Activated naive CD4-positive, alpha-beta T cell treated with anti-CD3 and anti-CD28 coated beads, Interleukin-2, amount 50 U/mL, for 24 hours (primary cell): Measurements from ENCODE around the gene GPSM1.

Experiments
- H3K27ac Mint-ChIP-seq: one replicate; pipeline ENCODE4 v1.8.0; 2021; ENCODE audit warnings: mild to moderate bottlenecking, mixed read lengths
- H3K27me3 Mint-ChIP-seq: one replicate; pipeline ENCODE4 v1.8.0; 2021; ENCODE audit warnings: mixed read lengths
- H3K36me3 Mint-ChIP-seq: one replicate; pipeline ENCODE4 v1.8.0; 2021; ENCODE audit warnings: mixed read lengths
- H3K4me1 Mint-ChIP-seq: one replicate; pipeline ENCODE4 v1.8.0; 2021; ENCODE audit warnings: mixed read lengths
- H3K4me3 Mint-ChIP-seq: one replicate; pipeline ENCODE4 v1.8.0; 2021; ENCODE audit warnings: mild to moderate bottlenecking, mixed read lengths
- H3K9me3 Mint-ChIP-seq: one replicate; pipeline ENCODE4 v1.8.0; 2021; ENCODE audit warnings: mixed read lengths

Gene GPSM1

DNA sequence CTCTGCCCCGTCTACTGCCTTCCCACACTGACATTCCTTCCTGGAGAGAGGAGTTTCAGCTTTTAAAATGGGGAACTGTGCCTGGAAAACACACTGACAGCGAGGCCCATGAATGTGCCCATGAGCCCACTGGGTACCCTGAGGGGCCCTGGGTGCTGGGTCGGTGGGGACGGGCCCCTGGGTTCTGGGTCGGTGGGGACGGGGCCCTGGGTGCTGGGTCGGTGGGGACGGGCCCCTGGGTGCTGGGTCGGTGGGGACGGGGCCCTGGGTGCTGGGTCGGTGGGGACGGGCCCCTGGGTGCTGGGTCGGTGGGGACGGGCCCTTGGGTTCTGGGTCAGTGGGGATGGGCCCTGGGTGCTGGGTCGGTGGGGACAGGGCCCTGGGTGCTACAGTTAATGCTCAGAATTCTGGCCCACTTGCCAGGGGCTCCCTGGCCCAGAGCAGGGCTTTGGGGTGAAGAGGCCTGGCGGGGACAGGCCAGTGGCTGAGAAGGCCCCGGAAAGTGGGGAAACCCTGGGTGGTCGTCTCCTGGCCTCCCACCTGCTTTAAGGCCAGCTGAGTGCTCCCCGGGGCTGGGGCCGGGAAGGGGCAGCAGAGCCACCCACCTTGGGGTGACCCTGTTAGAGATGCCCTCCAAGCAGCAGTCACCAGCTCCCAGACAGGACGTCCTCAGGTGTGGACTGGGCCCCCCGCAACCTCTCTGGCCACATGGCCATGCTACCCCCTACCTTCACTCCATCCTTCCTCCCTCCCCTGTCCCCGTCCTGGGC is 2.5 kb downstream of the GPSM1 start:
- no peaks in the 10 kb centered on the region for H3K9me3 Mint-ChIP-seq
- H3K4me3 Mint-ChIP-seq = peak overlapping the region; percentile 26
- peaks cover 4% of the 10 kb centered on the region for H3K4me1 Mint-ChIP-seq
- H3K27ac Mint-ChIP-seq = no peak overlapping the region
- no peaks in the 10 kb centered on the region for H3K27me3 Mint-ChIP-seq
- no peaks in the 10 kb centered on the region for H3K36me3 Mint-ChIP-seq

DNA sequence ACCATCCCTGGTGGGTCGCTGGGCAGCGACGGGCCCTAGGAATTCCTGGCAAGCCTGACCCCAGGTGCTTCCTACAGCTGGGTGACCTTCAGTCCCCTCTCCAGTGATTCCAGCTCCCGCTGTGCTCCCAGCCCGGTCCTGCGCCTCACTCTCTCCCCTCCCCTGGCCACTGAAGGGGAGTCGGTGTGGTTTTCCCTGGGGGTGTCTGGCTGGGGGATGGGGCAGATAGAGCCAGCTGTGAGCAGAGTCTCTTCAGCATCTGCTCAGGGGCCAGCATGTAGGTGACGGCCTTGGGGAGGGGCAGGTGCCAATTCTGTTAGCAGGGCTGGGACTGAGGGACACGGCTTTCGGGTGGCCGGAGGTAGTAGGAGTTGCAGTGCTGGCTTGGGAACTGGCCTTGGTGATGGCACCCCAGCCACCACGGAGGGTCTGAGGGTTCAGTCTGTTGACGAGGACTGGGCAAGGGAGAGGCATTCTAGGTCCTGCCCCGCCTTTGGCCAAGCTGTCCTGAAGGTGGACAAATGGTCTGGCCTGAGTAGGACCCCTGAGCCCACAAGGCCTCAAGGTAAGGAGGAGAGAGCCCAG is 3.2 kb downstream of the GPSM1 start:
- Mint-ChIP-seq H3K4me1 (peaks cover 4% of the 10 kb centered on the region), H3K4me3 (no peak overlapping the region), H3K27ac (no peak overlapping the region), H3K9me3 (no peaks in the 10 kb centered on the region), H3K36me3 (no peaks in the 10 kb centered on the region), H3K27me3 (no peaks in the 10 kb centered on the region)

DNA sequence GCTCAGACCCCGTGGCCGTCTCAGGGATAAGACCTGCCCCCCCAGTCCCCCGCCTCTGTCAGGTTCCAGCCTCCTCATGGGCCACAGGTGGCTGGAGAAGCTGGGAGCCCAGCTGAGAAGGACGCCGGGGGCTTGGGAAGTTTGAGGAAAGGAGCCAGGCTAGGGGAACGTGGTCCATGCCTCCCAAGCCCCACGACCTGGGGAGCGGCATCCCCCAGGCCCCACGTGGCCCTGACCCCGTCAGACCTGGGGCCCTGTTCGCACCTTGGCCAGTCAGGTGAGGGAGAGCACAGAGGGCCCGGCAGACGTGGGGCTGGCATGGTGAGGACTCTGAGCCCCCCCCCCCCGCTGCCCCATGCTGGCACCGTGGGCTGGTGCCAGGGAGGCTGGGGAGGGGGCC is 3.7 kb downstream of the GPSM1 start:
- Mint-ChIP-seq H3K4me3 (no peak overlapping the region), H3K36me3 (no peaks in the 10 kb centered on the region), H3K9me3 (no peaks in the 10 kb centered on the region), H3K4me1 (peaks cover 4% of the 10 kb centered on the region), H3K27me3 (no peaks in the 10 kb centered on the region), H3K27ac (no peak overlapping the region)

DNA sequence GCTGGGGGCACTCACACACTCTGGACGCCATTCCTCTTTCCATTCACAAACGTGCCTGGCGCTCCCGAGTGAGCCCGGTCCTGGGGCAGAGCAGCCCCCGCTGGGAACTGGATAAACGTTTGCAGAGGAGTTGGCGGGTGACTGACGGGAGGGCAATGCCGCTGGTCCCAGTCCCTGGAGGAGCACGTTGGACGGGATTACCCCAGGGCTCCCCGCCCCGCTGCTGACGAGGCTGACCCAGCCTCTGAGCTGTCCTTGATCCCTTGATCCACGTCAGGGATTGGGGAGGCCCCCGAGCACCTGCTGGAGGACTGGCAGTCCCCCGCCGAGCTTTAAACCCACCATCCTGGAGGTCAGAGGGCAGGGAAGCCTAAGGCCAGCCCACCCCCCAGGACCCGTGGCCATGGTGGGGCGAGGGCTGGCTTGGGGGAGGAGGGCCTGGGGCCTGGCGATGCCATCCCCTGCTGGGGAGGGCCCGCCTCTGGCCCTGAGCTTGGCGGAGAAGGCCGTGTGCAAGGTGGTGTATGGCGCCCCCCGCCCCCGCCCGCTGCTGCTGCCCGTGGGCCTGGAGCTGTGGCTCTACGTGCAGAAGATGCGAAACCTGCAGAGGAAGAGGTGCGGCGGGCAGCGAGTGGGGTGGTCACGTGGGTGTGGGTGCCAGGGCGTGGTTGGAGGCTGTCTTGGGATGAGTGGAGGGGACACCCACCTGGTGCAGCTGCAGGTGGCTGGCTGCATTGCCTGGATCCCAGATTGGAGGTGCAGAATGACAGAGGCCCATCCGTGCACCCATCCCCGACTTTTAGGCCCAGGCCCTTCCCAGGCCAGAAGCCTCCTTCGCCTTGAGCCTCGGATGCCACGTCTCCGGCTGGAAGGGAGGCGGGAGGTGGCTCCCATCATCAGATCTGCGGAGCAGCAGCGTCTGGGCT is 4.5 kb downstream of the GPSM1 start:
- Mint-ChIP-seq H3K27me3 (no peaks in the 10 kb centered on the region), H3K4me1 (peaks cover 4% of the 10 kb centered on the region), H3K4me3 (no peak overlapping the region), H3K9me3 (no peaks in the 10 kb centered on the region), H3K36me3 (no peaks in the 10 kb centered on the region), H3K27ac (no peak overlapping the region)

DNA sequence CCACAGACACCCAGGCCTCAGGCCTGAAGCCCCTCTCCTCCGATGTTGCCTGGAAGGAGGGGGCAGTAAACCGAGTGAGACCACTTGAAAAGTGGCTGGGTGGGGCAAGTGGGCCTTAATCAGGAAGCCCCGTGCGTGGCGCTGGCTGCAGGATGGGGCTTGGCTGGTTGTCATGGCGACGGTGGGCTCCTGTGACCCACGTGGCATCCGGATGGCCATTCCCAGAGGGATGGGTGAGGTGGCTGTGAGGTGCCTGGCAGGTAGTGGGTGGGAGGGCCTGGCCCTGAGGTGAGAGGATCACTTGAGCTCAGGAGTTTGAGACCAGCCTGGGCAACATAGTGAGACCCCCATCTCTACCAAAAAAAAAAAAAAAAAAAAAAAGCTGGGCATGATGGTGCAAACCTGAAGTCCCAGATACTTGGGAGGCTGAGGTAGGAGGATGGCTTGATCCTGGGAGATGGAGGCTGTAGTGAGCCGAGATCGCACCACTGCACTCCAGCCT is 5.2 kb downstream of the GPSM1 start:
- Mint-ChIP-seq H3K27me3 (no peaks in the 10 kb centered on the region), H3K4me1 (peaks cover 4% of the 10 kb centered on the region), H3K9me3 (no peaks in the 10 kb centered on the region), H3K36me3 (no peaks in the 10 kb centered on the region), H3K27ac (no peak overlapping the region), H3K4me3 (no peak overlapping the region)

DNA sequence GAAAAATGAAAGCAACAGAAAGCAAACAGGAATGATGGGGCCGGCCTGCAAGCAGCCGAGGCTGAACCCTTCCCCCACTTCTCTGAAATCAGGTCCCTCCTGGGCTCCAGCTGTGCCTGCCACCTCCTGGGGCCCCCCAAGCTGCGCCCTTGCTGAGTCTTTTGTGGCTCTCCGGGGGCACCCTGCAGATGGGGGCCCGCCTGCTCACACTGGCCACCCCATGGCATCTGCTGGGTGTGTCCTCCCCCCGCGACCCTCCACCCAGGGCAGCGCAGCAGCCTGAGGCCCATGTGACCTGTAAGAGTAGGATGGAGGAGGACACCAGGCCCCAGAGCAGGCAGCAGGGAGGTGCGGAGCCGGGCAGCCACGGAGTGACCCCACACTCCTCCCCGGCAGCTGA is 5.7 kb downstream of the GPSM1 start:
- Mint-ChIP-seq H3K27me3 (no peaks in the 10 kb centered on the region), H3K4me3 (no peak overlapping the region), H3K9me3 (no peaks in the 10 kb centered on the region), H3K27ac (no peak overlapping the region), H3K36me3 (no peaks in the 10 kb centered on the region), H3K4me1 (peaks cover 4% of the 10 kb centered on the region)

DNA sequence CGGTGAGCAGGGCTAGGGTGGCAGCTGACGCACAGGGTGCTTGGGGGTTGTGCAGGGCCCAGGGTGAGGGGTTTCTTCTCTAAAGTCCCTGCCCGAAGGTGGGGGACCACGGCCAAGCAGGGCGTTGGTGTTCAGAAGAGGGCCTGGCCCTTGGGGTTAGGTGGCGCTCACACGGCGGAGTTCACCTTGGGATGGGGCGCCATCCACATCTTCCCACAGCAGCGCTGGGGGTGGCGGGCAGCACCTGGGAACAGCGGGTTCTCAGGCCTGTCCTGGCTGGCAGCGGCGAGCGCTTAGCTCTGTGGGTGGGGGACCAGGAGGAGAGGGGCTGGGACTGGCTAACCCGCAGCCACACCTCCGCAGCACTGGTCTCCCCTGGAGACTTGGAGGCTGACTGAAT is 6.1 kb downstream of the GPSM1 start:
- no peaks in the 10 kb centered on the region for H3K27me3 Mint-ChIP-seq
- no peaks in the 10 kb centered on the region for H3K9me3 Mint-ChIP-seq
- peaks cover 4% of the 10 kb centered on the region for H3K4me1 Mint-ChIP-seq
- no peak overlapping the region for H3K27ac Mint-ChIP-seq
- no peak overlapping the region for H3K4me3 Mint-ChIP-seq
- no peaks in the 10 kb centered on the region for H3K36me3 Mint-ChIP-seq

DNA sequence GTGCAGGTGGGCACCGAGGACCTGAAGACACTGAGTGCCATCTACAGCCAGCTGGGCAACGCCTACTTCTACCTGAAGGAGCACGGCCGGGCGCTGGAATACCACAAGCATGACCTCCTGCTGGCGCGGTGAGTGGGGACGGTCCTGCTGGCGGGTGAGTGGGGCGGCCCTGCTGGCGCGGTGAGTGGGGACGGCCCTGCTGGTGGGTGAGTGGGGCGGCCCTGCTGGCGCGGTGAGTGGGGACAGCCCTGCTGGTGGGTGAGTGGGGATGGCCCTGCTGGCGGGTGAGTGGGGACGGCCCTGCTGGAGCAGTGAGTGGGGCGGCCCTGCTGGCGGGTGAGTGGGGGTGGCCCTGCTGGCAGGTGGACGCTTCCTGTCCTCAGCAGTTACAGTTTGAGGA is 7.2 kb downstream of the GPSM1 start:
- H3K4me3 Mint-ChIP-seq = no peak overlapping the region
- no peak overlapping the region for H3K27ac Mint-ChIP-seq
- no peaks in the 10 kb centered on the region for H3K4me1 Mint-ChIP-seq
- no peaks in the 10 kb centered on the region for H3K36me3 Mint-ChIP-seq
- no peaks in the 10 kb centered on the region for H3K9me3 Mint-ChIP-seq
- H3K27me3 Mint-ChIP-seq = no peaks in the 10 kb centered on the region

DNA sequence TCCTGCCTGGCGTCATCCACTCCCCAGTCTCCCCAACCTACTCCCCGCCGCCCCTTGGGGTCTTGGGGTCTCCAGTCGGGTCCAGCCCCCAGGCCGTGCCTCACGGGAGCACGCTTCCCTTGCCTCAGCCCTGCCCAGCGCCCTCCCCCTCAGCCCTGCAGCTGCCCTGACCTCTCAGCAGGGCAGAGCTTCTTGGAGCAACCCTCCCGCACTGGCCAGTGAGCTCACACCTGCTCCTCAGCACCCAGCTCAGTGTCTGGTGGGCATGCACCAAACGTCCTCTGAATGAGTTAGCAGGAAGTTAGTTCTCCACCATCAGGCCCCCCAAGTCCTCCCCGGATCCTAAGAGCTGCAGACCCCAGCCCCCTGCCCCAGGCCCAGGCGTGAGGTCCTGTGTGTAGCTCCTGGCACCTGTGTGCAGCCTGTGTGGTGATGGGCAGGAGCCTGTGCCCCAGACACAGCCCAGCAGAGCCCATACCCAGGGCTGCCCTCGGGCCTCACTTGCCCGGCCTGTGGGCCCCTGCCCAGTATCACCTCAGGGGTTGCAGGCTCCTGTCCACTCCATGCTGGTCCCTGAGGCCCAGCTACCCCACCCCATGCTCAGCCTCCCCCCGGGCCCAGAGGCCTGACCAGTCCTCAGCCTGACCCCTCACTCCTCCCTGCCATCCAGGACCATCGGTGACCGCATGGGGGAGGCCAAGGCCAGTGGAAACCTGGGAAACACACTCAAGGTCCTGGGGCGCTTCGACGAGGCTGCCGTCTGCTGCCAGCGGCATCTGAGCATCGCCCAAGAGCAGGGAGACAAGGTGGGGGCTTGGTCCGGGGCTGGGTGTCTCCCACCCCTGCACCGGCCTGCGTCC is 8.2 kb downstream of the GPSM1 start:
- Mint-ChIP-seq H3K27me3 (no peaks in the 10 kb centered on the region), H3K9me3 (no peaks in the 10 kb centered on the region), H3K4me1 (no peaks in the 10 kb centered on the region), H3K4me3 (no peak overlapping the region), H3K36me3 (no peaks in the 10 kb centered on the region), H3K27ac (no peak overlapping the region)

DNA sequence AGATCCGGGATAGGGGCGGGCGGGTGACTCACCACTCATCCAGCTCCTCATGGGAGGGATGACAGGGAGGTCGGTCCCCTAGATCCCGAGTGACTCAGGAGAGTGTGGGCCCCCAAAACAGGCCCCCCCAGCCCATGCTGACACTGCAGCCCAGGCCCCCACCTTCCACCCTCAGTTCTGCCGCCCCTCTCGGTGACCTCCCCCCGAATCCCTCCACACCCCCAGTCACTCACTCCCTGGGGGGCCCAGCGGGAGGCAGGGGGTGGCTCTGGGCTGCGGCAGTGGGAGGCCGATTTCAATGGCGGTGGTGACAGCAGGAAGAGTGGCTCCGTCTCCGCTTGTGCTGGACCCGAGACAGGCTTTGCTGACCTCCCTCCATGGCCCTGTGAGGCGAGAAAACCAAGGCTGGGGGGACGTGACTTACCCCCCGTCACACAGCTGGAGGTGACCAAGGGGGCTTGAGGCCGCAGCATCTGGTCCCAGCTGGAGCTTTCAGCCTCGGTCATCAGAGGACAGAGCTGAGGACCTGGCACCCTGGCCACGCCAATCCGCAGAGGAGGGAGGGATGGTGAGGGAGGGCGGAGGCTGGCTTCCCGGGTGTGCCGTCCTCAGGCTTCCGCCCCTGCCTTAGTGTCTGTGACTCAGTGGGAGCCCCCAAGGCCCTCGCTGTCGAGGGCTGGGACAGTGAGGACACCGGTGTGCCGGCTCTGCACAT is 9.0 kb downstream of the GPSM1 start:
- H3K27ac Mint-ChIP-seq = no peak overlapping the region
- H3K9me3 Mint-ChIP-seq = no peaks in the 10 kb centered on the region
- no peaks in the 10 kb centered on the region for H3K27me3 Mint-ChIP-seq
- H3K36me3 Mint-ChIP-seq = no peaks in the 10 kb centered on the region
- no peak overlapping the region for H3K4me3 Mint-ChIP-seq
- no peaks in the 10 kb centered on the region for H3K4me1 Mint-ChIP-seq

DNA sequence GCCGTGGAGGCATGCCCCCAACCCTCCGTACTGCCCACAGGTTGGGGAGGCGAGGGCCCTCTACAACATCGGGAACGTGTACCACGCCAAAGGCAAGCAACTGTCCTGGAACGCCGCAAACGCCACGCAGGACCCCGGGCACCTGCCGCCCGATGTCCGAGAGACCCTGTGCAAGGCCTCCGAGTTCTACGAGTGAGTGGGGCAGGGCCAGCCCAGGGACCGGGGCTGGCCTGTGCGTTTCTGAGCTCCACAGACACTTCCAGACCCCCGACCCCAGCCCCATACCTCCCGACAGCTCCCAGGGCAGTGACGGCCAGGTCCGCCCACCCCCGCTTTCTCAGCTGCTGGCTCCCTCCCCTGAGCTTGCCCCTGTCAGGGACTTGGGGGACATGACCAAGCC is 9.5 kb downstream of the GPSM1 start:
- Mint-ChIP-seq H3K27ac (no peak overlapping the region), H3K4me3 (no peak overlapping the region), H3K4me1 (no peaks in the 10 kb centered on the region), H3K9me3 (no peaks in the 10 kb centered on the region), H3K27me3 (no peaks in the 10 kb centered on the region), H3K36me3 (no peaks in the 10 kb centered on the region)

DNA sequence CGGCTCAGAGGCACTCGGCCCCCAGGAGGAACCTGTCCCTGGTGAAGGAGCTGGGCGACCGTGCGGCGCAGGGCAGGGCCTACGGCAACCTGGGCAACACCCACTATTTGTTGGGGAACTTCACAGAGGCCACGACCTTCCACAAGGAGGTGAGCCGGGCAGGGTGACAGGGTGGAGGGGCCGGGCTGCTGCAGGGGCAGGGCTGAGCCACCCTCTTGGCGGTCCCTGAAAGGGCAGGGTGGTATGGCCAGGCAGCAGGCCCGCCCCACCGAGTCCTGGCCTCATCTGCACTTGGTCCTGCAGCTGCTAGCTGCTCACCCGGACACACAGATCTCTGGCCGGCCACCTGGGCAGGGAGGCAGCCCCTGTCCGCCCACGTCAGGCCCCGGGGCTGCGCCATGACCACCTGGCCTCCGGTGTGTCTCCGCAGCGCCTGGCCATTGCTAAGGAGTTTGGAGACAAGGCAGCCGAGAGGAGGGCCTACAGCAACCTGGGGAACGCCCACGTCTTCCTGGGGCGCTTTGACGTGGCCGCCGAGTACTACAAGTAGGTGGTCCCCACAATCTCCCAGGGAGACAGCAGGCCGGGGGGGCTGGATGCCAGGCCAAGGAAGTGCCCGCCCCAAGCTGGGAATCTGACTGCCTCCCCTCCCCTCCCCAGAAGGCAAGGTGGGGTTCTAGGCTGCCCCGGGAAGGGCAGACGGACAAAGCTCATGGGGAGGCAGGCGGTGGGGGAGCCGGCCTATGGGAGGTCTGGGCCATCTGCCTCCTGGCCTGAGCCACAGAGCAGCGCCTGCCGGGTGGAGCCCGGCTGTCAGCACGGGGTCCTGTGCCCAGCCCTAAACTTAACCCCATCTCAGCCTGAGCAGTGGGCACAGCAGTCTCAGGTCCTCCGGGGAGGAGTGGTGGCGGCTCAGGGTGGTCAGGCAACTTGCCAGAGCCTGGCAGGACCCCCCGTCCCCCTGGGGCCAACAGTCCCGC is 10.4 kb downstream of the GPSM1 start:
- no peaks in the 10 kb centered on the region for H3K36me3 Mint-ChIP-seq
- H3K4me3 Mint-ChIP-seq = no peak overlapping the region
- H3K4me1 Mint-ChIP-seq = no peaks in the 10 kb centered on the region
- no peak overlapping the region for H3K27ac Mint-ChIP-seq
- H3K27me3 Mint-ChIP-seq = no peaks in the 10 kb centered on the region
- no peaks in the 10 kb centered on the region for H3K9me3 Mint-ChIP-seq

DNA sequence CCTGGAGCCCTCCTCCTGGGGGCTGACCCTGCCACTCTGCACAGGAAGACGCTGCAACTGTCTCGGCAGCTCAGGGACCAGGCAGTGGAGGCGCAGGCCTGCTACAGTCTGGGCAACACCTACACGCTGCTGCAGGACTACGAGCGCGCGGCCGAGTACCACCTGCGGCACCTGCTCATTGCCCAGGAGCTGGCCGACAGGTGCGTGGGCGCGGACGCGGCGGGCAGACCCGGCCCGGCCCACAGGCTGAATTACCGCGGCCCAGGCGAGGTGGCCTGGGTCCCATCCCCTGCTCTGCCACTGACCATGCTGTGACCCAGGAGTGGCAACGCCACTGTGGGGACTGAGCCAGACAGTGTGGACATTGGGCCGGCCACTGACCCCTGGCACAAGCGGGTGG is 11.2 kb downstream of the GPSM1 start:
- Mint-ChIP-seq H3K27ac (no peak overlapping the region), H3K4me3 (no peak overlapping the region), H3K36me3 (no peaks in the 10 kb centered on the region), H3K27me3 (no peaks in the 10 kb centered on the region), H3K9me3 (no peaks in the 10 kb centered on the region), H3K4me1 (no peaks in the 10 kb centered on the region)
